ENCODE results near the gene DGKG. TPM values are rescaled to one million over a fixed set of nuclear protein-coding genes. Genes with fewer than 3 reads are reported as not detected.

Gene DGKG
- total and polyA plus RNA-seq, 9 of the 15 experiments (the other 6 are each of a cell fraction or from before 2014, with no cell fraction given), result 0.01 to 0.36 (median 0.15) TPM

DNA sequence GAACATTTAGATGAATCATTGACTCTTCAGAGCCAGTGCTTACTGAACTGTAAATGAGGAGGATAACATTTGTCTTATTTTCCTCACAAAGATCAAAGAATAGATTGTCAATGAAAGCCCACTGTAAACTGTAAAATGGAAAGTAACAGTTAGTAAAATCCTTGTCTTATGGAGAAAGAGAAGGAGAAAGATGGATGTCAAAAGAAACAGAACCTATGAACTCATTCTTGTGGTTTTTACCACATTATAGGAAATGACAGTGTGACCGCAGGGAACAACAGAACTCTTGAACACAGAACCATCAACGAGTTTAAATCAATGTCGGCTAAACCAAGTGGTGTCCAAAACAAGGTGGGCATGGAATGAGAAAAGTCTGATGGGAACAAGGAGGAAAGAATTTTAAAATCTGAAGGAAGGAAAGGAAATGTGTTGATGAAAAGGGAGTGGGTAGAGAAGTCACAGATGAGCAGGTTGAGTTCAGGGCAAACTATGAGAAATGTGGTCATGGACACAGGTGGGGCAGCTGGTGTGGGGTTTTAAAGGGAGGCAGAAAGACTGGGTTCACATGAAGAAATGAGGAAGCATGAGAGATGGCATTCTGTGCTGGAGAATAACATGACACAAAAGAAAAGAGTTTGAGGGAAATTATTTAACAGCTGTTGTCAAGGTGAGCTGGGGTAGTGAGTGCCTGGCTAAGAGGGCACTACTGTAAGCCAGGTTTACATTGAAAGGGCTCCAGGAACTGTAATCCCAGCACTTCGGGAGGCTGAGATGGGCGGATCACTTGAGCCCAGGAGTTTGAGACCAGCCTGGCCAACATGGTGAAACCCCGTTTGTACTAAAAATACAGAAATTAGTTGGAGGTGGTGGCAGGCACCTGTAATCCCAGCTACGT, 210.7 kb downstream of the DGKG start (continued):
- TF ChIP-seq, protein P1, sequence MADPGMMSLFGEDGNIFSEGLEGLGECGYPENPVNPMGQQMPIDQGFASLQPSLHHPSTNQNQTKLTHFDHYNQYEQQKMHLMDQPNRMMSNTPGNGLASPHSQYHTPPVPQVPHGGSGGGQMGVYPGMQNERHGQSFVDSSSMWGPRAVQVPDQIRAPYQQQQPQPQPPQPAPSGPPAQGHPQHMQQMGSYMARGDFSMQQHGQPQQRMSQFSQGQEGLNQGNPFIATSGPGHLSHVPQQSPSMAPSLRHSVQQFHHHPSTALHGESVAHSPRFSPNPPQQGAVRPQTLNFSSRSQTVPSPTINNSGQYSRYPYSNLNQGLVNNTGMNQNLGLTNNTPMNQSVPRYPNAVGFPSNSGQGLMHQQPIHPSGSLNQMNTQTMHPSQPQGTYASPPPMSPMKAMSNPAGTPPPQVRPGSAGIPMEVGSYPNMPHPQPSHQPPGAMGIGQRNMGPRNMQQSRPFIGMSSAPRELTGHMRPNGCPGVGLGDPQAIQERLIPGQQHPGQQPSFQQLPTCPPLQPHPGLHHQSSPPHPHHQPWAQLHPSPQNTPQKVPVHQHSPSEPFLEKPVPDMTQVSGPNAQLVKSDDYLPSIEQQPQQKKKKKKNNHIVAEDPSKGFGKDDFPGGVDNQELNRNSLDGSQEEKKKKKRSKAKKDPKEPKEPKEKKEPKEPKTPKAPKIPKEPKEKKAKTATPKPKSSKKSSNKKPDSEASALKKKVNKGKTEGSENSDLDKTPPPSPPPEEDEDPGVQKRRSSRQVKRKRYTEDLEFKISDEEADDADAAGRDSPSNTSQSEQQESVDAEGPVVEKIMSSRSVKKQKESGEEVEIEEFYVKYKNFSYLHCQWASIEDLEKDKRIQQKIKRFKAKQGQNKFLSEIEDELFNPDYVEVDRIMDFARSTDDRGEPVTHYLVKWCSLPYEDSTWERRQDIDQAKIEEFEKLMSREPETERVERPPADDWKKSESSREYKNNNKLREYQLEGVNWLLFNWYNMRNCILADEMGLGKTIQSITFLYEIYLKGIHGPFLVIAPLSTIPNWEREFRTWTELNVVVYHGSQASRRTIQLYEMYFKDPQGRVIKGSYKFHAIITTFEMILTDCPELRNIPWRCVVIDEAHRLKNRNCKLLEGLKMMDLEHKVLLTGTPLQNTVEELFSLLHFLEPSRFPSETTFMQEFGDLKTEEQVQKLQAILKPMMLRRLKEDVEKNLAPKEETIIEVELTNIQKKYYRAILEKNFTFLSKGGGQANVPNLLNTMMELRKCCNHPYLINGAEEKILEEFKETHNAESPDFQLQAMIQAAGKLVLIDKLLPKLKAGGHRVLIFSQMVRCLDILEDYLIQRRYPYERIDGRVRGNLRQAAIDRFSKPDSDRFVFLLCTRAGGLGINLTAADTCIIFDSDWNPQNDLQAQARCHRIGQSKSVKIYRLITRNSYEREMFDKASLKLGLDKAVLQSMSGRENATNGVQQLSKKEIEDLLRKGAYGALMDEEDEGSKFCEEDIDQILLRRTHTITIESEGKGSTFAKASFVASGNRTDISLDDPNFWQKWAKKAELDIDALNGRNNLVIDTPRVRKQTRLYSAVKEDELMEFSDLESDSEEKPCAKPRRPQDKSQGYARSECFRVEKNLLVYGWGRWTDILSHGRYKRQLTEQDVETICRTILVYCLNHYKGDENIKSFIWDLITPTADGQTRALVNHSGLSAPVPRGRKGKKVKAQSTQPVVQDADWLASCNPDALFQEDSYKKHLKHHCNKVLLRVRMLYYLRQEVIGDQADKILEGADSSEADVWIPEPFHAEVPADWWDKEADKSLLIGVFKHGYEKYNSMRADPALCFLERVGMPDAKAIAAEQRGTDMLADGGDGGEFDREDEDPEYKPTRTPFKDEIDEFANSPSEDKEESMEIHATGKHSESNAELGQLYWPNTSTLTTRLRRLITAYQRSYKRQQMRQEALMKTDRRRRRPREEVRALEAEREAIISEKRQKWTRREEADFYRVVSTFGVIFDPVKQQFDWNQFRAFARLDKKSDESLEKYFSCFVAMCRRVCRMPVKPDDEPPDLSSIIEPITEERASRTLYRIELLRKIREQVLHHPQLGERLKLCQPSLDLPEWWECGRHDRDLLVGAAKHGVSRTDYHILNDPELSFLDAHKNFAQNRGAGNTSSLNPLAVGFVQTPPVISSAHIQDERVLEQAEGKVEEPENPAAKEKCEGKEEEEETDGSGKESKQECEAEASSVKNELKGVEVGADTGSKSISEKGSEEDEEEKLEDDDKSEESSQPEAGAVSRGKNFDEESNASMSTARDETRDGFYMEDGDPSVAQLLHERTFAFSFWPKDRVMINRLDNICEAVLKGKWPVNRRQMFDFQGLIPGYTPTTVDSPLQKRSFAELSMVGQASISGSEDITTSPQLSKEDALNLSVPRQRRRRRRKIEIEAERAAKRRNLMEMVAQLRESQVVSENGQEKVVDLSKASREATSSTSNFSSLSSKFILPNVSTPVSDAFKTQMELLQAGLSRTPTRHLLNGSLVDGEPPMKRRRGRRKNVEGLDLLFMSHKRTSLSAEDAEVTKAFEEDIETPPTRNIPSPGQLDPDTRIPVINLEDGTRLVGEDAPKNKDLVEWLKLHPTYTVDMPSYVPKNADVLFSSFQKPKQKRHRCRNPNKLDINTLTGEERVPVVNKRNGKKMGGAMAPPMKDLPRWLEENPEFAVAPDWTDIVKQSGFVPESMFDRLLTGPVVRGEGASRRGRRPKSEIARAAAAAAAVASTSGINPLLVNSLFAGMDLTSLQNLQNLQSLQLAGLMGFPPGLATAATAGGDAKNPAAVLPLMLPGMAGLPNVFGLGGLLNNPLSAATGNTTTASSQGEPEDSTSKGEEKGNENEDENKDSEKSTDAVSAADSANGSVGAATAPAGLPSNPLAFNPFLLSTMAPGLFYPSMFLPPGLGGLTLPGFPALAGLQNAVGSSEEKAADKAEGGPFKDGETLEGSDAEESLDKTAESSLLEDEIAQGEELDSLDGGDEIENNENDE (IDR thresholded peaks at IDR 0.05; ENCODE audit: low read depth, low read length), result no peak
- TF ChIP-seq NCOA6 (IDR thresholded peaks at IDR 0.05), result no peak
- no peak for TF ChIP-seq ZNF165 (CRISPR knock-in tag; IDR thresholded peaks at IDR 0.05; ENCODE audit: borderline replicate concordance)
- TF ChIP-seq TEAD2 (tag; IDR thresholded peaks at IDR 0.05), result no peak
- TF ChIP-seq, protein P2, sequence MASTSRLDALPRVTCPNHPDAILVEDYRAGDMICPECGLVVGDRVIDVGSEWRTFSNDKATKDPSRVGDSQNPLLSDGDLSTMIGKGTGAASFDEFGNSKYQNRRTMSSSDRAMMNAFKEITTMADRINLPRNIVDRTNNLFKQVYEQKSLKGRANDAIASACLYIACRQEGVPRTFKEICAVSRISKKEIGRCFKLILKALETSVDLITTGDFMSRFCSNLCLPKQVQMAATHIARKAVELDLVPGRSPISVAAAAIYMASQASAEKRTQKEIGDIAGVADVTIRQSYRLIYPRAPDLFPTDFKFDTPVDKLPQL (IDR thresholded peaks at IDR 0.05; ENCODE audit: extremely low read depth, insufficient read length), result no peak
- TF ChIP-seq, protein P3, sequence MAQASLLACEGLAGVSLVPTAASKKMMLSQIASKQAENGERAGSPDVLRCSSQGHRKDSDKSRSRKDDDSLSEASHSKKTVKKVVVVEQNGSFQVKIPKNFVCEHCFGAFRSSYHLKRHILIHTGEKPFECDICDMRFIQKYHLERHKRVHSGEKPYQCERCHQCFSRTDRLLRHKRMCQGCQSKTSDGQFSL (CRISPR knock-in tag; IDR thresholded peaks at IDR 0.05), result no peak
- TF ChIP-seq, protein P3 (tag; IDR thresholded peaks at IDR 0.05), result no peak
- TF ChIP-seq NR2F6 (CRISPR knock-in tag; IDR thresholded peaks at IDR 0.05), result no peak
- TF ChIP-seq, protein P4, sequence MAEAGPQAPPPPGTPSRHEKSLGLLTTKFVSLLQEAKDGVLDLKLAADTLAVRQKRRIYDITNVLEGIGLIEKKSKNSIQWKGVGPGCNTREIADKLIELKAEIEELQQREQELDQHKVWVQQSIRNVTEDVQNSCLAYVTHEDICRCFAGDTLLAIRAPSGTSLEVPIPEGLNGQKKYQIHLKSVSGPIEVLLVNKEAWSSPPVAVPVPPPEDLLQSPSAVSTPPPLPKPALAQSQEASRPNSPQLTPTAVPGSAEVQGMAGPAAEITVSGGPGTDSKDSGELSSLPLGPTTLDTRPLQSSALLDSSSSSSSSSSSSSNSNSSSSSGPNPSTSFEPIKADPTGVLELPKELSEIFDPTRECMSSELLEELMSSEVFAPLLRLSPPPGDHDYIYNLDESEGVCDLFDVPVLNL (CRISPR knock-in tag; IDR thresholded peaks at IDR 0.05; ENCODE audit: low read depth), result no peak
- TF ChIP-seq CBFA2T3 (IDR thresholded peaks at IDR 0.05), result no peak
- TF ChIP-seq ZBTB8A (IDR thresholded peaks at IDR 0.05; ENCODE audit: partially characterized antibody), result no peak
- no peak for TF ChIP-seq PHB2 (IDR thresholded peaks at IDR 0.05; ENCODE audit: low read depth)
